HepG2 (cell line): Measurements from ENCODE around the gene DNASE1. TPM values are rescaled to one million over a fixed set of nuclear protein-coding genes. Genes with fewer than 3 reads are reported as not detected.

Source experiments
- ARID3A ChIP-seq: IDR thresholded peaks from 2 replicates; pipeline ENCODE4 v1.6.1; 2012; ENCODE audit warnings: low read depth, low read length, improper control_type of control experiment
- ATF7 ChIP-seq, 2 experiments: fragments of 450-650 bp in 1 of 2; sonication (generic) in 1 of 2; formaldehyde crosslinking in 1 of 2; IDR thresholded peaks; 2 replicates each; pipeline versions ENCODE4 v1.4.0 to v1.6.1; 2016 to 2020; ENCODE audit warnings: antibody characterized with exemption in 1 of 2, mild to moderate bottlenecking in 1 of 2, missing genetic modification reagents in 1 of 2
- BHLHE40 ChIP-seq: IDR thresholded peaks from 2 replicates; pipeline ENCODE4 v1.6.1; 2011; ENCODE audit warnings: low read length, improper control_type of control experiment
- HDAC1 ChIP-seq: sonication (generic); formaldehyde crosslinking; IDR thresholded peaks from 2 replicates; pipeline ENCODE4 v1.5.1; 2020; ENCODE audit warnings: mild to moderate bottlenecking, missing genetic modification reagents
- HMGA1 ChIP-seq: sonication (generic); formaldehyde crosslinking; conservative IDR thresholded peaks from 2 replicates; pipeline ENCODE4 v1.4.0; 2020; ENCODE audit warnings: missing genetic modification reagents
- MTF2 ChIP-seq: sonication (generic); formaldehyde crosslinking; IDR thresholded peaks from 2 replicates; pipeline ENCODE4 v1.5.0; 2020; ENCODE audit warnings: missing genetic modification reagents, borderline replicate concordance
- MYC ChIP-seq: sonication (generic); formaldehyde crosslinking; IDR thresholded peaks from 2 replicates; pipeline ENCODE4 v1.9.0; 2021; ENCODE audit warnings: missing genetic modification reagents, borderline replicate concordance
- PAX8 ChIP-seq: sonication (generic); formaldehyde crosslinking; IDR thresholded peaks from 2 replicates; pipeline ENCODE4 v1.8.0; 2022; ENCODE audit warnings: mild to moderate bottlenecking, missing genetic modification reagents, borderline replicate concordance
- RBFOX2 ChIP-seq: fragments of 200-400 bp; formaldehyde crosslinking; IDR thresholded peaks from 2 replicates; pipeline ENCODE4 v1.6.1; 2017; ENCODE audit warnings: low read depth, mild to moderate bottlenecking, low read length
- SIX4 ChIP-seq: sonication (generic); formaldehyde crosslinking; IDR thresholded peaks from 2 replicates; pipeline ENCODE4 v1.4.0; 2020; ENCODE audit warnings: missing genetic modification reagents
- ZBTB21 ChIP-seq: sonication (generic); formaldehyde crosslinking; IDR thresholded peaks from 2 replicates; pipeline ENCODE4 v1.4.0; 2020; ENCODE audit warnings: missing genetic modification reagents
- ZNF264 ChIP-seq: sonication (generic); formaldehyde crosslinking; IDR thresholded peaks from 2 replicates; pipeline ENCODE4 v1.4.0; 2020; ENCODE audit warnings: missing genetic modification reagents
- ZNF329 ChIP-seq: sonication (generic); formaldehyde crosslinking; IDR thresholded peaks from 2 replicates; pipeline ENCODE4 v1.9.0; 2021; ENCODE audit warnings: low read depth, mild to moderate bottlenecking, missing genetic modification reagents
- ZNF510 ChIP-seq: sonication (generic); formaldehyde crosslinking; IDR thresholded peaks from 2 replicates; pipeline ENCODE4 v1.4.0; 2020; ENCODE audit warnings: low read depth, mild to moderate bottlenecking, missing genetic modification reagents
- ZNF512B ChIP-seq: sonication (generic); formaldehyde crosslinking; IDR thresholded peaks from 2 replicates; pipeline ENCODE4 v1.5.1; 2020; ENCODE audit warnings: missing genetic modification reagents, mild to moderate bottlenecking, borderline replicate concordance
- ZNF790 ChIP-seq: sonication (generic); formaldehyde crosslinking; IDR thresholded peaks from 2 replicates; pipeline ENCODE4 v1.8.0; 2022; ENCODE audit warnings: missing genetic modification reagents, mild to moderate bottlenecking, borderline replicate concordance
- ZSCAN30 ChIP-seq: sonication (generic); formaldehyde crosslinking; IDR thresholded peaks from 2 replicates; pipeline ENCODE4 v1.5.0; 2020; ENCODE audit warnings: mild to moderate bottlenecking, missing genetic modification reagents
- ZZZ3 ChIP-seq: sonication (generic); formaldehyde crosslinking; IDR thresholded peaks from 2 replicates; pipeline ENCODE4 v1.4.0; 2020; ENCODE audit warnings: missing genetic modification reagents, mild to moderate bottlenecking, borderline replicate concordance
- polyA plus RNA-seq, 8 experiments: library from polyadenylated mRNA; depleted of rRNA in 3 of 8; stranded (reverse) in 7 of 8; unstranded in 1 of 8; fragments of >200 nt; fragmentation: Illumina TruSeq in 4 of 8; extraction: Trizol in 4 of 8; gene quantifications; 2 replicates each; pipeline versions ENCODE4 v1.2.1 to v1.2.3, GENCODE V29; 2011 to 2016; ENCODE audit warnings: low read depth in 4 of 8, missing spikeins in 1 of 8, mixed read lengths in 1 of 8; ENCODE audit not compliant: insufficient read depth in 1 of 8
- total RNA-seq, 5 experiments: library from RNA; depleted of rRNA; stranded (reverse); fragments of >200 nt; fragmentation: Illumina TruSeq; extraction: Trizol; gene quantifications; 2 replicates each; pipeline ENCODE4 v1.2.3, GENCODE V29; 2016; ENCODE audit warnings: low read depth in 1 of 5
- TF ChIP-seq, protein P1 (sequence below): sonication (generic); formaldehyde crosslinking; IDR thresholded peaks from 2 replicates; pipeline ENCODE4 v1.8.0; 2022; ENCODE audit warnings: mild to moderate bottlenecking, missing genetic modification reagents, moderate library complexity
- TF ChIP-seq, protein P2 (sequence below): sonication (generic); formaldehyde crosslinking; IDR thresholded peaks from 2 replicates; pipeline ENCODE4 v1.4.0; 2020; ENCODE audit warnings: missing genetic modification reagents, low read depth, mild to moderate bottlenecking, borderline replicate concordance
- TF ChIP-seq, protein P3 (sequence below): sonication (generic); formaldehyde crosslinking; IDR thresholded peaks from 2 replicates; pipeline ENCODE4 v1.5.0; 2020; ENCODE audit warnings: missing genetic modification reagents

The DNASE1 gene
- total and polyA plus RNA-seq, 2 of the 13 experiments (the other 11 are each of a cell fraction or from before 2014, with no cell fraction given): 7.1 to 11.1 TPM

DNA sequence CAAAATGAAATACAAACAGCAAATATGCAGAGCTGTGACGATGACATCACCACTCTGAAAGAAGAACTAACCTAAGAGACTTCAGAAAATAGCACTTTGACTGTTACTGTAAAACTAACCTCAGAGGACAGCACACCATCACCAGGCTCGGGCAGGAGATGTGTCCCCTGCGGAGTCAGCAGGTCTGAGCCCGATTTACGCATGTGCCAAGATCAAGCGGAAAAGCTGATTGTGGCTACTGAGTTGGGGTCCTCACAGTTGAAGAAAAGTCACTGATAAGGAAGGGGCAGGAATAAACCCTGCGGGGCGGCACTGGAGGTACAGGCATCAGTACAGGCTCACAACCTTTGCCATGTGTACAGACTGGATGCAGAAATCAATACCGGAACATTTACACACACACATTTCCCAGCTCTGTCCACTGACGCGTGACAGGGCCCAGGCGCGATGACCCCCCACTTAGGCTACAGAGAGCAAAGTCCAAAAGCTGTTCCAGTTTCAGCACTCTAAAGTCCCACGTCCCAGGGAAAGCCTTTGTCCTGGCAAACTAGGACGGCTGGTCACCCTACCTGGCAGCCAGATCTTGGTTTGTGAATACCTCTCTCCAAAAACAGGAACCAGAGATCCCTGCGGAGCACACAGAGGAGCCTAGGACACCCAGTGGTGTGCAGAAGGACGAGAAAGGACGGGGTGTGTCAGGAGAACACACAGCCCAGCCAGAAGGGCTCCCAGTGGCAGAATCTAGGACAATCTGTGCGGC is 41.3 kb downstream of the DNASE1 start (continued):
- TF ChIP-seq ZZZ3 (CRISPR knock-in tag) (no peak), ZNF329 (CRISPR knock-in tag) (peak; percentile 46; the same call in 1 of the 2 replicates), HMGA1 (no peak), ZNF264 (CRISPR knock-in tag) (peak; percentile 90), ARID3A (peak; percentile 24), ATF7 (IDR thresholded peaks at IDR 0.05) (peak; percentile 94), ATF7 (CRISPR knock-in tag; IDR thresholded peaks at IDR 0.05) (peak; percentile 83; the same call in 1 of the 2 replicates), SIX4 (CRISPR knock-in tag) (peak; percentile 76), ZBTB21 (CRISPR knock-in tag) (peak; percentile 28; the same call in 1 of the 2 replicates), MYC (CRISPR knock-in tag) (peak; percentile 95), MTF2 (no peak), BHLHE40 (peak; percentile 92), HDAC1 (peak; percentile 98), PAX8 (CRISPR knock-in tag) (no peak), ZNF510 (CRISPR knock-in tag) (peak; percentile 59; the same call in 1 of the 2 replicates), ZNF512B (no peak), RBFOX2 (peak; percentile 52; the same call in 1 of the 2 replicates), ZNF790 (CRISPR knock-in tag) (peak; percentile 89; the same call in 1 of the 2 replicates), ZSCAN30 (CRISPR knock-in tag) (no peak)
- TF ChIP-seq, protein P1, sequence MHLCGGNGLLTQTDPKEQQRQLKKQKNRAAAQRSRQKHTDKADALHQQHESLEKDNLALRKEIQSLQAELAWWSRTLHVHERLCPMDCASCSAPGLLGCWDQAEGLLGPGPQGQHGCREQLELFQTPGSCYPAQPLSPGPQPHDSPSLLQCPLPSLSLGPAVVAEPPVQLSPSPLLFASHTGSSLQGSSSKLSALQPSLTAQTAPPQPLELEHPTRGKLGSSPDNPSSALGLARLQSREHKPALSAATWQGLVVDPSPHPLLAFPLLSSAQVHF (CRISPR knock-in tag): no peak
- TF ChIP-seq, protein P2, sequence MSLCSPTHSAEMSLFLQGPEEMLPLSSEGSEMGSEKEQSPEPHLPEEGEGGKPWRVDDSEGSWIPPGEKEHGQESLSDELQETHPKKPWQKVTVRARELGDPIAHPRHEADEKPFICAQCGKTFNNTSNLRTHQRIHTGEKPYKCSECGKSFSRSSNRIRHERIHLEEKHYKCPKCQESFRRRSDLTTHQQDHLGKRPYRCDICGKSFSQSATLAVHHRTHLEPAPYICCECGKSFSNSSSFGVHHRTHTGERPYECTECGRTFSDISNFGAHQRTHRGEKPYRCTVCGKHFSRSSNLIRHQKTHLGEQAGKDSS (CRISPR knock-in tag): peak; percentile 75; the same call in 1 of the 2 replicates
- TF ChIP-seq, protein P3, sequence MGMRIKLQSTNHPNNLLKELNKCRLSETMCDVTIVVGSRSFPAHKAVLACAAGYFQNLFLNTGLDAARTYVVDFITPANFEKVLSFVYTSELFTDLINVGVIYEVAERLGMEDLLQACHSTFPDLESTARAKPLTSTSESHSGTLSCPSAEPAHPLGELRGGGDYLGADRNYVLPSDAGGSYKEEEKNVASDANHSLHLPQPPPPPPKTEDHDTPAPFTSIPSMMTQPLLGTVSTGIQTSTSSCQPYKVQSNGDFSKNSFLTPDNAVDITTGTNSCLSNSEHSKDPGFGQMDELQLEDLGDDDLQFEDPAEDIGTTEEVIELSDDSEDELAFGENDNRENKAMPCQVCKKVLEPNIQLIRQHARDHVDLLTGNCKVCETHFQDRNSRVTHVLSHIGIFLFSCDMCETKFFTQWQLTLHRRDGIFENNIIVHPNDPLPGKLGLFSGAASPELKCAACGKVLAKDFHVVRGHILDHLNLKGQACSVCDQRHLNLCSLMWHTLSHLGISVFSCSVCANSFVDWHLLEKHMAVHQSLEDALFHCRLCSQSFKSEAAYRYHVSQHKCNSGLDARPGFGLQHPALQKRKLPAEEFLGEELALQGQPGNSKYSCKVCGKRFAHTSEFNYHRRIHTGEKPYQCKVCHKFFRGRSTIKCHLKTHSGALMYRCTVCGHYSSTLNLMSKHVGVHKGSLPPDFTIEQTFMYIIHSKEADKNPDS (CRISPR knock-in tag): 0 out of 2 replicates have a peak, but pooled peaks have one; percentile 84
